ENCODE measurements around the gene ST3GAL3. TPM values are rescaled to one million over a fixed set of nuclear protein-coding genes. Genes with fewer than 3 reads are reported as not detected.

Gene ST3GAL3
- polyA plus RNA-seq, 3 donors from 2014 or later, result 0.08 to 8.1 (median 3.8) TPM

DNA sequence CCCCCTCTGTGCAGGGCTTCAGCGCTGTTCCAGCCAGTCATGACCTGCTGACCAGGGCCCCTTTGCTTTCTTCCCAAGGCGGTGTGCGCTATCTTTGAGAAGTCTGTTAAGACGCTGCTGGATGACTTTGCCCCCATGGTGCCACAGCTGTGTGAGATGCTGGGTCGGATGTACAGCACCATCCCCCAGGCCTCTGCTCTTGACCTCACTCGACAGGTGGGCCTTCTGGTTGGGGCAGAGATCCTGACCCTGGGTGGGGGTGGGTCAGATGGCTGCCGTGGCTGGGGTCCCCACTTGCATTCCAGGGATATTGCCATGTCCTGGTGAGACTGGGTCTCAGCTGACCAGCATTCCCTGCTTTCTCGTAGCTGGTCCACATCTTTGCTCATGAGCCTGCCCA is 253.5 kb downstream of the ST3GAL3 start:
- Mint-ChIP-seq H3K27ac (no peak overlapping the region), H3K9me3 (no peaks in the 10 kb centered on the region), H3K36me3 (peaks cover 19 to 31% (median 29%) of the 10 kb centered on the region in 3 donors), H3K4me3 (no peak overlapping the region), H3K4me1 (no peaks in the 10 kb centered on the region), H3K27me3 (ENCODE audit: low read depth in 3 of 3) (no peaks in the 10 kb centered on the region)
- DNase-seq, result no peak

DNA sequence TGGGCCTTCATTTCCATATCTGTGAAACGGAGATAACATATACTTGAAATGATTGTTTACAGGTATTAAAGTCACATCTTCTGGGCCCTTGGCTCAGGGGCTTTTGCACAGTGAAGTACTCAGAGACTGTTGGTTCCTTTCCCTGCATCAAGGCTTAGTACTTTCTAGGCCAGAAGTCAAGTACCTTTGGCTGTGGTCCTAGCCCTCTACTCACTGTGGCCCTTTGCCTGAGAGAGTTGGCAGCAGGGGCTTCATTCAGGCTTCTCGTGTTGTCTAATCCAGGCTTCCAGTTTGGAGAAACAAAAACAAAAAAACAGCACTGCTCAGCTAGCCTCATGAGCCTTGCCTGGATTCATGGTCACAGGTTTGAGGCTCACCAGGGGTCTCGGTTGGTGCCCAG is 254.4 kb downstream of the ST3GAL3 start:
- no peak overlapping the region for H3K27ac Mint-ChIP-seq
- H3K4me3 Mint-ChIP-seq, result no peak overlapping the region
- H3K9me3 Mint-ChIP-seq, result no peaks in the 10 kb centered on the region
- H3K4me1 Mint-ChIP-seq, result no peaks in the 10 kb centered on the region
- DNase-seq, result no peak
- peaks cover 19 to 31% (median 29%) of the 10 kb centered on the region in 3 donors for H3K36me3 Mint-ChIP-seq
- H3K27me3 Mint-ChIP-seq (ENCODE audit: low read depth in 3 of 3), result no peaks in the 10 kb centered on the region

DNA sequence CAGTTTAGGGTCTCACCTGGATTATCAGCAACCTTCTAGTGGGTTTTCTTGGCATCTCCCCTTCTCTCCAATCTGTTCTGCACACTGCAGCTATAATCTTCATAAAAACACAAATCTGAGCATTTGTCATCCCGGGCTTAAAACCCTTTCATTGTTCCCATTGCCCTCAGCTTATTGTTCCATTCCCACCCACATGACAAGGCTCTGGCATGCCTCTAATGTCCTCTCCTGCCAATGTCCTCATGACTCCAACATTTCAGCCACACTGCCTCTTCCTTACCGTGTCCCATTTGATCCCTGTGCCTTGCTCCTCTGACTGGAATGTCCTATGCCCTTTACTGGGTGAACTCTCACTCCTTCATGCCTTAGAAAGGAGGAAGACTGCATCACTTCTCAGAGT is 255.0 kb downstream of the ST3GAL3 start:
- DNase-seq, result no peak
- no peaks in the 10 kb centered on the region for H3K27me3 Mint-ChIP-seq (ENCODE audit: low read depth in 3 of 3)
- no peaks in the 10 kb centered on the region for H3K4me1 Mint-ChIP-seq
- no peaks in the 10 kb centered on the region for H3K9me3 Mint-ChIP-seq
- H3K27ac Mint-ChIP-seq, result no peak overlapping the region
- H3K4me3 Mint-ChIP-seq, result no peak overlapping the region
- H3K36me3 Mint-ChIP-seq, result peaks cover 19 to 28% (median 24%) of the 10 kb centered on the region in 3 donors

DNA sequence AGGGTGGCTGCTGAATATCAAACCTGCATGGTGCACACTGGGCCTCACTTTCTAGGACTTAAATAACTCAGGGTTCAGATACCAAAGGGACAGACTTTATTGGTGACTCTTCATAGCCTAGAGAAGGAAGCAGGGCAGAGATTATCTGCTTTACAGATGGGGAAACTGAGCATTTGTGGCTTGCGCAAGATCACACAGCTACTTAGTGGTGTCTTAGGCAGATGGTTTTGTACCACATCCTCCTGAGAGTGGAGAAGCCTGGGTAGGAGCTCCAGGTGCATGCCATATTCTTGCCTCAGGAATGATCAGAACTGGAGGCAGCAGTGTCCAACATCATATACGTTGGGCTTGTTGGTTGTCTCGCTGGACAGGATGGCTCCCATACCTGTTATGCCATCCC is 255.7 kb downstream of the ST3GAL3 start:
- Mint-ChIP-seq H3K4me3 (no peak overlapping the region), H3K4me1 (no peaks in the 10 kb centered on the region), H3K27ac (no peak overlapping the region), H3K9me3 (no peaks in the 10 kb centered on the region), H3K27me3 (ENCODE audit: low read depth in 3 of 3) (peaks cover 0 to under 1% (median 0%) of the 10 kb centered on the region in 3 donors), H3K36me3 (peaks cover 17 to 24% (median 21%) of the 10 kb centered on the region in 3 donors)
- no peak for DNase-seq

DNA sequence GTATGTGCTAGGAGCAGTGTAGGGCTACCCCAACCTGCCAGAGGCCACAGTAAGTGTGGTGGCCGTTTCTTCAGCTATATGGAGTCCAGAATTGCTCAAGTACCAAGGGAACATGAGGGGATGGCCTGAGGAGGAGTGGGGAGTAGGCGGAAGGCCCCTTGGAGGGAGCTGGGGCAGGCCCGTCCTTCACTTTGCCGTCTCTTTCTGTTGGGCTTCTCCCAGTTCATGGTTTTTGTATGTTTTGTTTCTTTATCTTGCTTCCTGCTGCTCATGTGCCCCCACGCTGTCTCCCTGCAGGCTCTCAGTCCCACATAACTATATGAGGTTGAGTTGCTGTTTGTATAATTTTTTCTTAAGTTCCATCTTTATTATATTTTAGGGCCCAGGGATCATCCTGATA is 256.6 kb downstream of the ST3GAL3 start:
- Mint-ChIP-seq H3K27ac (no peak overlapping the region), H3K4me3 (no peak overlapping the region), H3K9me3 (no peaks in the 10 kb centered on the region), H3K36me3 (peaks cover 12 to 16% (median 15%) of the 10 kb centered on the region in 3 donors), H3K27me3 (ENCODE audit: low read depth in 3 of 3) (peaks cover 0 to 1% (median 0%) of the 10 kb centered on the region in 3 donors), H3K4me1 (no peaks in the 10 kb centered on the region)
- no peak for DNase-seq

DNA sequence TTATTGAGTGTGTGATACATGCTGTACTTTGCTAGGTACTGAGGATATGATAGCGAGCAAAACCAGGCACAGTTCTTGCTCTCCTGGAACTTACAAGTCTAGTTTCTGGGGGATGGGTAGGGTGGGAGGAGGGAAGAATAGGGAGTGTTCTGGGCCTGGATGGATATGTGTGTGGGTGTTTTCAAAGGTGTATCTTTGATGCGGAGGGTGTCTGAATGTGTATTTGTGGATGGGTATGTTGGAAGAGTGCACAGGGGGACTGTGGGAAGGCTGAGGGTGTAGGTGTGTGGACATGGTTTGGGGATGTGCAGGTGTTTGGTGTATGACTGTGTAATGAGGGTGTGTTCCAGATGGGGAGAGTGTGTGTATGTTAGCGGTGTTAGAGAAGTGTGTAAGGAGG is 258.0 kb downstream of the ST3GAL3 start:
- Mint-ChIP-seq H3K27me3 (ENCODE audit: low read depth in 3 of 3) (peaks cover 0 to 1% (median 0%) of the 10 kb centered on the region in 3 donors), H3K36me3 (peaks cover 9 to 12% (median 9%) of the 10 kb centered on the region in 3 donors), H3K9me3 (no peaks in the 10 kb centered on the region), H3K27ac (no peak overlapping the region), H3K4me1 (peaks cover 12% of the 10 kb centered on the region in 2 donors), H3K4me3 (no peak overlapping the region)
- DNase-seq, result no peak

DNA sequence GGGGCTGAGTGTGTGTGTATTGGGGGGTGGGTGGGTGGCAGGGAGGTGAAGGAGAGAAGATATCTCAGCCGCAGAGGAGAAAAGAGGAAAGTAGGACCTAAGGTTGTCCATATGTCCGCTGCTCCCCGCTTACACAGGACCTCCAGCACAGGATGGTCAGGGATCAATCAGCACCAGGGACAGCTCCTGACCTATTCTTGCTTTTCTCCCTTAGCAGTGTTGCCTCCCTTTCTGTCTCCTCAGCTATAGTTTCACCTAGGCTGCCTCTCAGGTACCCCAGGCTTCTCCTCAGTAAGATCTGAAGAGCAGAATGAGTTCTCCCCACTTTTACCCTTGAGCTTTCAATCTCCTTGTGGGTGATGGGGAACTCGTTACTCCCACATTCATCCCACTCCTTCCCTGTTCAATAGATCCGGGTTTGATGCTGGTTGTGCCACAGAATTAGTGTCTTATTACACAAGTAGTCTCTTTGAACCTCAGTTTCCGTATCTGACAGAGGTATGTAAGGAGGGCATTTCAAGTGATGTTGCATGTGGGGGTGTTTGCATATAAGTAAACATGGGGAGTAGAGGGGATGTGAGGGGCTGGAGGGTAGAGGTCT is 261.1 kb downstream of the ST3GAL3 start:
- H3K9me3 Mint-ChIP-seq, result no peaks in the 10 kb centered on the region
- peaks cover 24% of the 10 kb centered on the region in 2 donors for H3K4me1 Mint-ChIP-seq
- no peak overlapping the region for H3K4me3 Mint-ChIP-seq
- no peak overlapping the region for H3K27ac Mint-ChIP-seq
- peak in 1 of 3 donors; percentile 17 for DNase-seq
- peaks cover 0 to 3% (median 0%) of the 10 kb centered on the region in 3 donors for H3K36me3 Mint-ChIP-seq
- H3K27me3 Mint-ChIP-seq (ENCODE audit: low read depth in 3 of 3), result peaks cover 0 to 3% (median 0%) of the 10 kb centered on the region in 3 donors

DNA sequence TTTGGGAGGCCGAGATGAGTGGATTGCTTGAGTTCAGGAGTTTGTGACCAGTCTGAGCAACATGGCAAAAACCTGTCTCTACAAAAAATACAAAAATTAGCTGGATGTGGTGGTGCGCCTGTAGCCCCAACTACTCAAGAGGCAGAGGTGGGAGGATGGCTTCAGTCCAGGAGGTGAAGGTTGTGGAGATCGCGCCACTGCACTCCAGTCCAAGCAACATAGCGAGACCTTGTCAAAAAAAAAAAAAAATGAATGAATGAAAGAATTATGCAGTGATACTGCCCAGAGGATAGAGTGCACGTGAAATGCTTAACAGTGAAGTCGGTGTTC is 262.0 kb downstream of the ST3GAL3 start:
- Mint-ChIP-seq H3K4me1 (peaks cover 33 to 34% of the 10 kb centered on the region in 2 donors), H3K27me3 (ENCODE audit: low read depth in 3 of 3) (peaks cover 0 to 3% (median 0%) of the 10 kb centered on the region in 3 donors), H3K27ac (peak overlapping the region in 4 of 6 donors; percentile 49 to 91 (median 80)), H3K36me3 (peaks cover 0 to 3% (median 0%) of the 10 kb centered on the region in 3 donors), H3K4me3 (peak overlapping the region; percentile 91 to 94 (median 93)), H3K9me3 (peaks cover 0 to under 1% (median 0%) of the 10 kb centered on the region in 6 donors)
- DNase-seq, result no peak

DNA sequence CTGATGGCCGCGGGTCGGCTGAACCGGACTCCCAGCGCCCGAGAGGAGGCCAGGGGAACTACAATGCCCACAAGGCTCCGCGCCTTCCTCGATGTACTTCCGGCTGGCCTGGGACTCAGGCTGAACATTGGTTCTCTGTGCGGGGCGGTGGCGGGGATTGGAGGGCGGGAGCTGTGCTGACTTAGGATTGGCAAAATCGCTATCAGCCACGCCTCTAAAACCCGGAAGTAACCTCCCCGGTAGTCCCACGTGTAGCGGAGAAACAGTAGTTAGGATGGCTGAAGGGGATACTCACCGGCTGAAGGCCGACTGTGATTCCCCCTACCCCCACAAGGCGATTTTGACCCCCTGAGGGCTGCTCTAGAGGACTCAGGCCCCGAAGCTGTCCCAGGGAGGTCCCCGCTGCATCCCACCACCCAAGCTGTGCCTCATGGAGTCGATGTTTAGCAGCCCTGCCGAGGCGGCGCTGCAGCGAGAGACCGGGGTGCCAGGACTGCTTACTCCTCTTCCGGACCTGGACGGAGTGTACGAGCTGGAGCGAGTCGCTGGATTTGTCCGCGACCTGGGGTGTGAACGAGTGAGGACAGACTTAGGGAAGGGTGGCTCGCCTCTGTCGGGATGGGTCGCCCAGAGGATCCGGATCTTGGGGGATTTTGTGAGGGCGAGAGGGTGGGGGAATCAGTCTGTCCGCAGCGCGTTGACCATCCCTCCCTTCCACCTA is 262.6 kb downstream of the ST3GAL3 start, which contains the start of gene DPH2:
Gene DPH2 (plus strand): TSS at position 265 of the 721 bp plus-strand sequence. CDS start 166 bp downstream, at position 431.
- Mint-ChIP-seq H3K27ac (peak within 1 kb of the TSS; percentile 34 to 91 (median 84)), H3K4me1 (peaks cover 35 to 37% of the 10 kb centered on the region in 2 donors), H3K27me3 (ENCODE audit: low read depth in 3 of 3) (peaks cover 0 to 3% (median 0%) of the 10 kb centered on the region in 3 donors), H3K9me3 (peaks cover 0 to 1% (median 0%) of the 10 kb centered on the region in 6 donors), H3K4me3 (peak within 1 kb of the TSS; percentile 91 to 94 (median 93)), H3K36me3 (peaks cover 0 to 3% (median 0%) of the 10 kb centered on the region in 3 donors)
- peak; percentile 87 to 90 (median 89) for DNase-seq

DNA sequence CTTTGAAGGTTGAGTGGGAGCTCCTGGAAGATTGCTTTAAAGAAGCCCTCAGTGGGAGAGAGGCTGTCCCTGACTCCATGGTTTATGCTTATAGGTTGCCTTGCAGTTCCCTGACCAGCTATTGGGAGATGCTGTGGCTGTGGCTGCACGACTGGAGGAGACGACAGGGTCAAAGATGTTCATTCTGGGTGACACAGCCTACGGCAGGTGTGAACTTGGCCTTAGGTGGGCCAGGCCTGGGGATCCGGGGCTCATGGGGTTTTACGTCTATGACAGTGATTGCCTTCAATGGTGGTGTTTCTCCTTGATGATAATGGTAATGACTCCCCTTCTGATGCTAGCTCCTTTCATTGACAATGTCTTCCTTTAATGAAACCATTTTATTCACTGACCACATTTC is 263.2 kb downstream of the ST3GAL3 start:
- H3K4me3 Mint-ChIP-seq, result peak overlapping the region; percentile 91 to 94 (median 93)
- DNase-seq, result no peak
- peak overlapping the region in 4 of 6 donors; percentile 49 to 84 (median 78) for H3K27ac Mint-ChIP-seq
- peaks cover 0 to 5% (median 3%) of the 10 kb centered on the region in 3 donors for H3K27me3 Mint-ChIP-seq (ENCODE audit: low read depth in 3 of 3)
- peaks cover 0 to 1% (median 0%) of the 10 kb centered on the region in 6 donors for H3K9me3 Mint-ChIP-seq
- H3K36me3 Mint-ChIP-seq, result peaks cover 0 to 3% (median 0%) of the 10 kb centered on the region in 3 donors
- H3K4me1 Mint-ChIP-seq, result peaks cover 35 to 39% of the 10 kb centered on the region in 2 donors

DNA sequence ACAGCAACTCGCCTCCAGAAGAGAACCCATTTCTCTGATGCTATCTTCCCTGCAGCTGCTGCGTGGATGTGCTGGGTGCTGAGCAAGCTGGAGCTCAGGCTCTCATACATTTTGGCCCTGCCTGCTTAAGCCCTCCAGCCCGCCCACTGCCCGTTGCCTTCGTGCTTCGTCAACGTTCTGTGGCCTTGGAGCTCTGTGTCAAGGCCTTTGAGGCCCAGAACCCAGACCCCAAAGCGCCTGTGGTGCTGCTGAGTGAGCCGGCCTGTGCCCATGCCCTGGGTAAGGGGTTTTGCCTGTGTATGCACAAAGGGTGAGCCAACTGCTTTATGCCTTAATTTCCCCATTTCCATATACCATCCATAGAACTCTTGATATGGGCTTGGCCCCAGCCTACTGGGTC is 263.6 kb downstream of the ST3GAL3 start:
- peaks cover 0 to 1% (median 0%) of the 10 kb centered on the region in 6 donors for H3K9me3 Mint-ChIP-seq
- peak overlapping the region; percentile 91 to 94 (median 93) for H3K4me3 Mint-ChIP-seq
- DNase-seq, result no peak
- peaks cover 39 to 43% of the 10 kb centered on the region in 2 donors for H3K4me1 Mint-ChIP-seq
- peak overlapping the region in 2 of 6 donors; percentile 22 to 49 for H3K27ac Mint-ChIP-seq
- H3K27me3 Mint-ChIP-seq (ENCODE audit: low read depth in 3 of 3), result peaks cover 0 to 5% (median 3%) of the 10 kb centered on the region in 3 donors
- H3K36me3 Mint-ChIP-seq, result peaks cover 0 to 3% (median 0%) of the 10 kb centered on the region in 3 donors

DNA sequence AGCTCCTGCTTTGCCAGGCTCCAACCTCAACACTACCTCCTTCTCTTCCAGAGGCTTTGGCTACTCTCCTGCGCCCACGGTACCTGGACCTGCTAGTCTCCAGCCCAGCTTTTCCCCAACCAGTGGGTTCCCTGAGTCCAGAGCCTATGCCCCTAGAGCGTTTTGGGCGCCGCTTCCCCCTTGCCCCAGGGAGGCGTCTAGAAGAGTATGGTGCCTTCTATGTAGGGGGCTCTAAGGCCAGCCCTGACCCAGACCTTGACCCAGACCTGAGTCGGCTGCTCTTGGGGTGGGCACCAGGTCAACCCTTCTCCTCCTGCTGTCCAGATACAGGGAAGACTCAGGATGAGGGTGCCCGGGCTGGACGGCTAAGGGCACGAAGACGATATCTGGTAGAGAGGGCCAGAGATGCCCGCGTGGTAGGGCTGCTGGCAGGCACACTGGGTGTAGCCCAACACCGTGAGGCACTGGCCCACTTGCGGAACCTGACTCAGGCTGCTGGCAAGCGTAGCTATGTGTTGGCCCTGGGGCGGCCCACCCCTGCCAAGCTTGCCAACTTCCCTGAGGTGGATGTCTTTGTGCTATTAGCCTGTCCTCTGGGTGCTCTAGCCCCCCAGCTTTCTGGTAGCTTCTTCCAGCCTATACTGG is 264.1 kb downstream of the ST3GAL3 start:
- peaks cover 0 to 5% (median 3%) of the 10 kb centered on the region in 3 donors for H3K27me3 Mint-ChIP-seq (ENCODE audit: low read depth in 3 of 3)
- H3K4me3 Mint-ChIP-seq, result peak overlapping the region; percentile 91 to 94 (median 93)
- H3K9me3 Mint-ChIP-seq, result peaks cover 0 to 1% (median 0%) of the 10 kb centered on the region in 6 donors
- H3K4me1 Mint-ChIP-seq, result peaks cover 45 to 49% of the 10 kb centered on the region in 2 donors
- DNase-seq, result no peak
- H3K36me3 Mint-ChIP-seq, result peaks cover 0 to 3% (median 2%) of the 10 kb centered on the region in 3 donors
- H3K27ac Mint-ChIP-seq, result no peak overlapping the region

DNA sequence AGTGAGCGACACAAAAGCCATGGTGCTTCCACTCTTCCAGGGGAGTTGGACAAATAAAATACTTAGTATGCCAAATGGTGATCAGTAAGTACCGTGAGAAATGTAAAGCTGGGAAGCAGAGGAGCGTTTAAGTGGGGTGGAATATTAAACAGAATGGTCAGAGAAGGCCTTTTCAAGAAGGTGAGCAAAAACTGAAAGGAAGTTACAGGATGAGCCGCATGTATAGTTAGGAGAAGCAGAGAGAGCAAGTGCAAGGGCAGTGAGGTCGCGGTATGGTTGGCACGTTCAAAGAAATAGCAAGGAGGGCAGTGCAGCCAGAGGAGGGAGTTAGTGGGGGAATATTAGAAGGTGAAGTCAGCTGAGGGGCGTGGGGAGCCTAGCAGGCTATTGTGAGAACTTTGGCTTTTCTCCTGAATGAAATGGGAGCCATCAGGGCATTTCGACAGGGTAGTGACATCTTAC is 266.7 kb downstream of the ST3GAL3 start:
- Mint-ChIP-seq H3K36me3 (peaks cover 6 to 24% (median 8%) of the 10 kb centered on the region in 3 donors), H3K4me1 (peaks cover 69 to 70% of the 10 kb centered on the region in 2 donors), H3K9me3 (peaks cover 0 to 1% (median 0%) of the 10 kb centered on the region in 6 donors), H3K4me3 (peak overlapping the region; percentile 87 to 98 (median 93)), H3K27ac (peak overlapping the region; percentile 81 to 97 (median 91)), H3K27me3 (ENCODE audit: low read depth in 3 of 3) (peaks cover 3 to 5% (median 5%) of the 10 kb centered on the region in 3 donors)
- no peak for DNase-seq

Data from immature natural killer cell (primary cell).